ENCODE results near the gene MYLK2.

The MYLK2 gene

GRCh38 chr20:31784354-31785044 lies 34.7 kb upstream of the MYLK2 start:
- POLR2A ChIA-PET (ENCODE audit: low non-redundant PET) = no interaction called here

DNA sequence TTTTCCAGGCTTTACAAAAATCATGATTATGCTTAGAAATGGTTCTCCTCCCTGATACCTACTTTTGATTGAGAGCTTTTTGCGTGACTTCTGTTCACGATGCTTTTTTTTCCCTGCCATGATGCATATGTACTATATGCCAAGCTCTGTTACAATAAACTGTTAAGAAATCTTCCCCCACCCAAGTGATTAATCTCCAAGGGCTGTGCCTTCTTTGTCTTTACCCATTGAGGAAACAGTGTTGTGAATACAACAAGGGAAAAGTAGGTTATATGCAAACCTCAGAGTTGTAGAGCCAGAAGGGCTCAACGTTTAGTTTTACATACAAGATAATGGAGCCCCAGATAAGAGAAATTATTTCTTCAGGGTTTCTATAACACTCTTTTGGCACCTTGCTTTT lies 34.1 kb upstream of the MYLK2 start:
- DNase-seq (ENCODE audit: low spot score) = no peak
- H3K27ac ChIP-seq = no peak overlapping the region
- POLR2A ChIA-PET (ENCODE audit: low non-redundant PET) = interaction anchor here (0.6 kb wide), 1 partner anchor 1182 kb away, joined by 3 read pairs; no protein-coding TSS in a partner anchor
- CTCF ChIA-PET = no interaction called here
- no peak for TF ChIP-seq CTCF (conservative IDR thresholded peaks at IDR 0.05; ENCODE audit: low read depth)

More at GRCh38 chr20:31784354-31785044, 34.7 kb upstream of the MYLK2 start:
- no peak for TF ChIP-seq CTCF (conservative IDR thresholded peaks at IDR 0.05; ENCODE audit: low read depth)
- H3K27ac ChIP-seq = no peak overlapping the region
- CTCF ChIA-PET = no interaction called here
- no peak for DNase-seq (ENCODE audit: low spot score)

GRCh38 chr20:31788578-31788977 lies 30.6 kb upstream of the MYLK2 start:
- ChIA-PET POLR2A (ENCODE audit: low non-redundant PET) (no interaction called here), CTCF (interaction anchor here (0.6 to 0.7 kb wide), 3 partner anchors 9 to 444 kb away, joined by 3 to 4 read pairs (median 3); no protein-coding TSS in a partner anchor)
- TF ChIP-seq CTCF (conservative IDR thresholded peaks at IDR 0.05; ENCODE audit: low read depth) = no peak
- no peak overlapping the region for H3K27ac ChIP-seq
- no peak for DNase-seq (ENCODE audit: low spot score)

DNA sequence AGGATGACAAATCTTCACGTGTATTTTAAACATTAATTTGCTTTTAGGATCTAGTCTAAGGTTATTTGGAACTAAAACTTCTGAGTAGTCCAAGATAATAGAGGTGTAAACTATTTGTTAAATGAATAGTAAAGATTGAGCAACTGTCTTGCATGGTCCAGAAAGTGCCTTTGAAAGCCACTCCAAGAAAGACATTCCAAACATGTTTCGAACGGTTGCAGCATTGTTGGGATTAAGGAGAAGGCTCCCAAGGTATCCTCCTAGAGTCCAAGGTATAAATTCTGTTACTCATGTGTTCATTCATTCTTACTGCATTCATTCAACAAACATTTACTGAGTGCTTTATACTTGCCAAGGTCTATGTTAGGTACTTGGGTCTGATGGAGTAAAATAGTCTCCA lies 28.8 kb upstream of the MYLK2 start:
- ChIA-PET CTCF (no interaction called here), POLR2A (ENCODE audit: low non-redundant PET) (no interaction called here)
- H3K27ac ChIP-seq = no peak overlapping the region
- DNase-seq (ENCODE audit: low spot score) = no peak
- no peak for TF ChIP-seq CTCF (conservative IDR thresholded peaks at IDR 0.05; ENCODE audit: low read depth)

GRCh38 chr20:31797364-31797763 lies 21.8 kb upstream of the MYLK2 start:
- CTCF ChIA-PET = interaction anchor here (0.6 to 1.7 kb wide), 4 partner anchors 9 to 234 kb away, joined by 3 to 5 read pairs (median 4); no protein-coding TSS in a partner anchor
- no peak for DNase-seq (ENCODE audit: low spot score)

DNA sequence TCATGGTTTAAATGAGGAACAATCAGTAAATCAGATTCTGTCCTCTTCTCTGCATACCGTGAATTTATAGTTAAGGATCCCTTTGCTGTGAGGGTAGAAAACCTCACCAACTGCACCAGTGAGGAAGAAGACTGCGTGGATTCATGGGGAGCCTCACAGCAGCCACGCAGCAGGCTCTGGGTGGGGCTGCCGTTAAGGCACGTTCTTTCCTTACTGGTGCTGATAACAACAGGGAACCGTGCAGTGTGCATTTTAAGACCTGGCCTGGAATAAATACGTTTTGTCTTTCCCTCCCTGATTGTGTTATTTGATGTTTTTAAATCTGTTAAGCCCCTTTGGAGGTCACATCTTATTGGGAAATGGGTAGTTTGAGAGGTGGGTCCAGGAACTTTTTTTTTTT lies 17.6 kb upstream of the MYLK2 start:
- CTCF ChIA-PET = no interaction called here

More at GRCh38 chr20:31797364-31797763, 21.8 kb upstream of the MYLK2 start:
- TF ChIP-seq CTCF (conservative IDR thresholded peaks at IDR 0.05; ENCODE audit: low read depth) = no peak
- POLR2A ChIA-PET (ENCODE audit: low non-redundant PET) = no interaction called here
- H3K27ac ChIP-seq = no peak overlapping the region

More for the DNA sequence above, 17.6 kb upstream of the MYLK2 start:
- no peak for DNase-seq (ENCODE audit: low spot score)
- POLR2A ChIA-PET (ENCODE audit: low non-redundant PET) = no interaction called here
- TF ChIP-seq CTCF (conservative IDR thresholded peaks at IDR 0.05; ENCODE audit: low read depth) = no peak
- H3K27ac ChIP-seq = no peak overlapping the region
